Progenitor cell of endocrine pancreas (in vitro differentiated cells): ENCODE measurements around the gene CPEB1. TPM values are rescaled to one million over a fixed set of nuclear protein-coding genes. Genes with fewer than 3 reads are reported as not detected.

Experiments
- DNase-seq: peaks from one replicate; pipeline ENCODE4 v3.0.0; 2021; ENCODE audit warnings: low spot score; ENCODE audit not compliant: unreplicated experiment
- H3K27ac Mint-ChIP-seq: 2 replicates; pipeline ENCODE4 v1.8.0; 2021; ENCODE audit warnings: mild to moderate bottlenecking, moderate library complexity, mixed read lengths
- H3K27me3 Mint-ChIP-seq: 2 replicates; pipeline ENCODE4 v1.8.0; 2021; ENCODE audit warnings: mixed read lengths
- H3K36me3 Mint-ChIP-seq: 2 replicates; pipeline ENCODE4 v1.8.0; 2022; ENCODE audit warnings: mixed read lengths; ENCODE audit not compliant: insufficient read depth
- H3K4me1 Mint-ChIP-seq: 2 replicates; pipeline ENCODE4 v1.8.0; 2021; ENCODE audit warnings: low read depth, mixed read lengths
- H3K4me3 Mint-ChIP-seq: 2 replicates; pipeline ENCODE4 v1.8.0; 2021; ENCODE audit warnings: low read depth, mild to moderate bottlenecking, moderate library complexity, mixed read lengths
- H3K9me3 Mint-ChIP-seq: 2 replicates; pipeline ENCODE4 v1.8.0; 2021; ENCODE audit warnings: low read depth, mixed read lengths
- CTCF ChIP-seq: fragments of 200-600 bp; sonication (generic); IDR thresholded peaks from one replicate; pipeline ENCODE4 v1.5.0; 2021; ENCODE audit warnings: antibody characterized with exemption, mild to moderate bottlenecking; ENCODE audit not compliant: unreplicated experiment
- total RNA-seq: library from RNA; stranded (reverse); gene quantifications from 2 replicates; pipeline ENCODE4 v1.2.1, GENCODE V29; 2021

CPEB1 gene
- total RNA-seq, 1 donor from 2014 or later: 0.60 TPM

GRCh38 chr15:82630033-82630432, 17.1 kb downstream of the CPEB1 start:
- Mint-ChIP-seq H3K27me3 (no peaks in the 10 kb centered on the region), H3K4me3 (no peak overlapping the region)
- TF ChIP-seq CTCF: no peak

GRCh38 chr15:82625136-82625535, 22.0 kb downstream of the CPEB1 start:
- Mint-ChIP-seq H3K9me3 (no peaks in the 10 kb centered on the region), H3K4me3 (no peak overlapping the region), H3K27me3 (no peaks in the 10 kb centered on the region), H3K36me3 (no peaks in the 10 kb centered on the region), H3K27ac (no peak overlapping the region), H3K4me1 (no peaks in the 10 kb centered on the region)
- TF ChIP-seq CTCF: no peak
- DNase-seq: no peak

More at GRCh38 chr15:82630033-82630432, 17.1 kb downstream of the CPEB1 start:
- Mint-ChIP-seq H3K36me3 (no peaks in the 10 kb centered on the region), H3K9me3 (no peaks in the 10 kb centered on the region), H3K4me1 (no peaks in the 10 kb centered on the region), H3K27ac (no peak overlapping the region)
- DNase-seq: no peak

GRCh38 chr15:82624438-82624837, 22.7 kb downstream of the CPEB1 start:
- Mint-ChIP-seq H3K27me3 (no peaks in the 10 kb centered on the region), H3K4me1 (no peaks in the 10 kb centered on the region), H3K4me3 (no peak overlapping the region), H3K36me3 (no peaks in the 10 kb centered on the region), H3K27ac (no peak overlapping the region), H3K9me3 (no peaks in the 10 kb centered on the region)
- DNase-seq: no peak
- no peak for TF ChIP-seq CTCF

DNA sequence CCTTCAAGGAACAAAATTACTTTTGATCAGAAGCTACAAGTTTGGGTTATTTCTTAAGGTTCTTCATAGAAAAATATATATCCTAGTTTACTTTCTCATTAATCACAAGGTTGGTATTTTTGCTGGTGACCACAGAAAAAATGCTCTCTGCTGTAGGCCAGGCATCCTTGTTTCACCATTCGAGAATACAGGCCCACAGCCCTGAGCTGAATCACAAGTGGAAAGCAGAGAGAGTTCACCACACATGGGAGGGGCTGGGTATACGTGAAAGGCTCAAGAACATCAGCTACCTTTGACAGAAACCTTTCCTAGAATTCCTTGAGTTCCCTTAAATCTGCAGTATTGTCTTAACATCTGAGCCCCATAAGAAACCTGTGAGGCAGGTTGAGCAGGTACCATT, 23.2 kb downstream of the CPEB1 start:
- H3K27ac Mint-ChIP-seq: no peak overlapping the region

DNA sequence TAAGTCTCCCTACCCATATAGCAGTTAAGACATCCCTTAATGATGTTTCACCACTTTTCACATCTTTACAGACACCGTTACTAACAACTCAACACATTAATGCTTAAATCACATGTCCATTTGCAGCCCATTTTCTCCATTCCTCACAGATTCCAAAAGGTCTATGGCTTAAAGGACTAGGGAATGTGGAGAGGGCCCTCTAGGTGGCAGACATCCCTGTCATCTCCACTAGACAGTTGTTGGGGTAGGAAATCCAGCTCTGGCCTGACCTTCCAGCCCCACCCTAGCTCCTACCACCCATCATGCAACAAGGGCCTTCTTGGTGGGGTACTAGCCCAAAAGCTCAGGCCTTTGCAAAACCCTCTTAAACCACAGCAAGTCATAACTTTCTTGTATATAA, 25.2 kb downstream of the CPEB1 start:
- Mint-ChIP-seq H3K36me3 (no peaks in the 10 kb centered on the region), H3K9me3 (no peaks in the 10 kb centered on the region), H3K4me3 (no peak overlapping the region), H3K27me3 (no peaks in the 10 kb centered on the region), H3K27ac (no peak overlapping the region), H3K4me1 (no peaks in the 10 kb centered on the region)
- no peak for TF ChIP-seq CTCF
- no peak for DNase-seq

More for the DNA sequence above, 23.2 kb downstream of the CPEB1 start:
- no peaks in the 10 kb centered on the region for H3K27me3 Mint-ChIP-seq
- H3K9me3 Mint-ChIP-seq: no peaks in the 10 kb centered on the region
- DNase-seq: no peak
- TF ChIP-seq CTCF: no peak
- H3K4me3 Mint-ChIP-seq: no peak overlapping the region
- H3K4me1 Mint-ChIP-seq: no peaks in the 10 kb centered on the region
- H3K36me3 Mint-ChIP-seq: no peaks in the 10 kb centered on the region

- no peak for TF ChIP-seq CTCF
Measured at GRCh38 chr15:82613747-82614146, 33.4 kb downstream of the CPEB1 start.

More at GRCh38 chr15:82613747-82614146, 33.4 kb downstream of the CPEB1 start:
- H3K9me3 Mint-ChIP-seq: no peaks in the 10 kb centered on the region
- H3K4me3 Mint-ChIP-seq: no peak overlapping the region
- DNase-seq: no peak
- no peak overlapping the region for H3K27ac Mint-ChIP-seq
- no peaks in the 10 kb centered on the region for H3K4me1 Mint-ChIP-seq
- no peaks in the 10 kb centered on the region for H3K36me3 Mint-ChIP-seq
- H3K27me3 Mint-ChIP-seq: no peaks in the 10 kb centered on the region
